WTC11 (cell line): ENCODE results near the gene ANKLE2. TPM values are rescaled to one million over a fixed set of nuclear protein-coding genes. Genes with fewer than 3 reads are reported as not detected.

ENCODE experiments used
- ATAC-seq: fragments of 200-7000 bp; cut with Tn5 transposase; 2 replicates; pipeline ENCODE4 v1.10.0; 2021; ENCODE audit warnings: mild to moderate bottlenecking, moderate library complexity
- CTCF ChIA-PET: fragments of 300-600 bp; sonication (Branson Sonifier 250); formaldehyde crosslinking; loops from one replicate; lab custom pipeline; 2021; ENCODE audit warnings: antibody characterized with exemption; lab: Charles Lee
- POLR2A ChIA-PET: fragments of 350-600 bp; sonication (Branson Sonifier 250); formaldehyde crosslinking; loops from one replicate; lab custom pipeline; 2021; ENCODE audit warnings: antibody characterized with exemption; lab: Charles Lee
- DNase-seq: peaks from one replicate; pipeline ENCODE4 v3.0.0; 2021; ENCODE audit warnings: low spot score
- H3K27ac Mint-ChIP-seq: 2 replicates; pipeline ENCODE4 v1.8.0; 2021; ENCODE audit warnings: mixed read lengths
- H3K27me3 Mint-ChIP-seq: 2 replicates; pipeline ENCODE4 v1.8.0; 2021; ENCODE audit warnings: low read depth, mild to moderate bottlenecking, moderate library complexity, mixed read lengths
- H3K36me3 Mint-ChIP-seq: 2 replicates; pipeline ENCODE4 v1.8.0; 2021; ENCODE audit warnings: mixed read lengths
- H3K4me1 Mint-ChIP-seq: 2 replicates; pipeline ENCODE4 v1.8.0; 2022; ENCODE audit warnings: mixed read lengths
- H3K4me3 Mint-ChIP-seq: 2 replicates; pipeline ENCODE4 v1.8.0; 2021; ENCODE audit warnings: mild to moderate bottlenecking, moderate library complexity, mixed read lengths
- H3K9me3 Mint-ChIP-seq: 2 replicates; pipeline ENCODE4 v1.8.0; 2021; ENCODE audit warnings: mixed read lengths
- ATF2 ChIP-seq: sonication (generic); formaldehyde crosslinking; IDR thresholded peaks from 2 replicates; pipeline ENCODE4 v1.8.1; 2022; ENCODE audit warnings: low read depth, missing genetic modification reagents, borderline replicate concordance
- CBFB ChIP-seq: sonication (generic); formaldehyde crosslinking; IDR thresholded peaks from 2 replicates; pipeline ENCODE4 v1.8.1; 2022; ENCODE audit warnings: mild to moderate bottlenecking, low read depth, missing genetic modification reagents
- CREB1 ChIP-seq: sonication (generic); formaldehyde crosslinking; IDR thresholded peaks from 2 replicates; pipeline ENCODE4 v1.8.0; 2023; ENCODE audit warnings: mild to moderate bottlenecking, missing genetic modification reagents
- E2F1 ChIP-seq: sonication (generic); formaldehyde crosslinking; IDR thresholded peaks from 2 replicates; pipeline ENCODE4 v1.8.0; 2022; ENCODE audit warnings: mild to moderate bottlenecking, missing genetic modification reagents
- EMX1 ChIP-seq: fragments of 250-450 bp; sonication (Bioruptor Pico); IDR thresholded peaks from 2 replicates; pipeline ENCODE4 v1.8.0; 2021; ENCODE audit warnings: mild to moderate bottlenecking
- HMGA2 ChIP-seq: fragments of 250-450 bp; sonication (Bioruptor Pico); IDR thresholded peaks from 2 replicates; pipeline ENCODE4 v1.4.0; 2021; ENCODE audit warnings: mild to moderate bottlenecking, moderate library complexity
- KAT7 ChIP-seq: sonication (generic); formaldehyde crosslinking; IDR thresholded peaks from 2 replicates; pipeline ENCODE4 v1.8.1; 2023; ENCODE audit warnings: missing genetic modification reagents, mild to moderate bottlenecking, borderline replicate concordance
- MYBL2 ChIP-seq: sonication (generic); formaldehyde crosslinking; IDR thresholded peaks from 2 replicates; pipeline ENCODE4 v1.8.1; 2023; ENCODE audit warnings: mild to moderate bottlenecking, moderate library complexity, missing genetic modification reagents
- NFATC4 ChIP-seq: fragments of 250-450 bp; sonication (Bioruptor Pico); IDR thresholded peaks from 2 replicates; pipeline ENCODE4 v1.9.0; 2021; ENCODE audit warnings: mild to moderate bottlenecking
- NFYB ChIP-seq: sonication (generic); formaldehyde crosslinking; conservative IDR thresholded peaks from 2 replicates; pipeline ENCODE4 v1.8.0; 2022; ENCODE audit warnings: low read depth, missing genetic modification reagents
- NR1H2 ChIP-seq: sonication (generic); formaldehyde crosslinking; IDR thresholded peaks from 2 replicates; pipeline ENCODE4 v1.9.0; 2021; ENCODE audit warnings: mild to moderate bottlenecking, moderate library complexity, missing genetic modification reagents
- NR3C1 ChIP-seq: sonication (generic); formaldehyde crosslinking; conservative IDR thresholded peaks from 2 replicates; pipeline ENCODE4 v1.8.1; 2023; ENCODE audit warnings: low read depth, mild to moderate bottlenecking, missing genetic modification reagents
- PREB ChIP-seq: sonication (generic); formaldehyde crosslinking; IDR thresholded peaks from 2 replicates; pipeline ENCODE4 v1.8.1; 2022; ENCODE audit warnings: mild to moderate bottlenecking, missing genetic modification reagents, moderate library complexity, borderline replicate concordance
- PRRX2 ChIP-seq: fragments of 250-450 bp; sonication (Bioruptor Pico); IDR thresholded peaks from 2 replicates; pipeline ENCODE4 v1.8.0; 2021; ENCODE audit warnings: mild to moderate bottlenecking
- TEAD1 ChIP-seq: sonication (generic); formaldehyde crosslinking; IDR thresholded peaks from 2 replicates; pipeline ENCODE4 v1.8.0; 2022; ENCODE audit warnings: mild to moderate bottlenecking, missing genetic modification reagents
- TP53 ChIP-seq: sonication (generic); formaldehyde crosslinking; IDR thresholded peaks from 2 replicates; pipeline ENCODE4 v1.8.1; 2023; ENCODE audit warnings: mild to moderate bottlenecking, missing genetic modification reagents
- USF2 ChIP-seq: sonication (generic); formaldehyde crosslinking; IDR thresholded peaks from 2 replicates; pipeline ENCODE4 v1.8.1; 2023; ENCODE audit warnings: mild to moderate bottlenecking, missing genetic modification reagents, moderate library complexity
- ZBTB21 ChIP-seq: sonication (generic); formaldehyde crosslinking; IDR thresholded peaks from 2 replicates; pipeline ENCODE4 v1.8.1; 2023; ENCODE audit warnings: mild to moderate bottlenecking, missing genetic modification reagents, borderline replicate concordance
- ZNF232 ChIP-seq: sonication (generic); formaldehyde crosslinking; IDR thresholded peaks from 2 replicates; pipeline ENCODE4 v1.8.0; 2022; ENCODE audit warnings: mild to moderate bottlenecking, missing genetic modification reagents
- ZNF317 ChIP-seq: sonication (generic); formaldehyde crosslinking; IDR thresholded peaks from 2 replicates; pipeline ENCODE4 v1.8.1; 2023; ENCODE audit warnings: low read depth, mild to moderate bottlenecking, moderate library complexity, missing genetic modification reagents, borderline replicate concordance
- ZNF423 ChIP-seq: fragments of 250-450 bp; sonication (Bioruptor Pico); IDR thresholded peaks from 2 replicates; pipeline ENCODE4 v2.1.2; 2022; ENCODE audit warnings: mild to moderate bottlenecking, moderate library complexity
- ZNF671 ChIP-seq: fragments of 250-450 bp; sonication (Bioruptor Pico); IDR thresholded peaks from 2 replicates; pipeline ENCODE4 v1.8.0; 2021; ENCODE audit warnings: mild to moderate bottlenecking
- total RNA-seq: library from RNA; stranded (reverse); gene quantifications from 3 replicates; pipeline ENCODE4 v1.2.3, GENCODE V29; 2021
- TF ChIP-seq, protein P1 (sequence below): sonication (generic); formaldehyde crosslinking; IDR thresholded peaks from 2 replicates; pipeline ENCODE4 v1.8.0; 2023; ENCODE audit warnings: missing genetic modification reagents, mild to moderate bottlenecking, borderline replicate concordance
- TF ChIP-seq, protein P2 (sequence below): fragments of 250-450 bp; sonication (Bioruptor Pico); conservative IDR thresholded peaks from 2 replicates; pipeline ENCODE4 v1.9.0; 2021; ENCODE audit warnings: mild to moderate bottlenecking

Gene ANKLE2
- total RNA-seq, 1 experiment from 2014 or later: 63.8 TPM

GRCh38 chr12:132702640-132703039 lies 59.0 kb downstream of the ANKLE2 start (continued):
- TF ChIP-seq PREB (CRISPR knock-in tag): no peak
- TF ChIP-seq, all 79 proteins: peak for 0

DNA sequence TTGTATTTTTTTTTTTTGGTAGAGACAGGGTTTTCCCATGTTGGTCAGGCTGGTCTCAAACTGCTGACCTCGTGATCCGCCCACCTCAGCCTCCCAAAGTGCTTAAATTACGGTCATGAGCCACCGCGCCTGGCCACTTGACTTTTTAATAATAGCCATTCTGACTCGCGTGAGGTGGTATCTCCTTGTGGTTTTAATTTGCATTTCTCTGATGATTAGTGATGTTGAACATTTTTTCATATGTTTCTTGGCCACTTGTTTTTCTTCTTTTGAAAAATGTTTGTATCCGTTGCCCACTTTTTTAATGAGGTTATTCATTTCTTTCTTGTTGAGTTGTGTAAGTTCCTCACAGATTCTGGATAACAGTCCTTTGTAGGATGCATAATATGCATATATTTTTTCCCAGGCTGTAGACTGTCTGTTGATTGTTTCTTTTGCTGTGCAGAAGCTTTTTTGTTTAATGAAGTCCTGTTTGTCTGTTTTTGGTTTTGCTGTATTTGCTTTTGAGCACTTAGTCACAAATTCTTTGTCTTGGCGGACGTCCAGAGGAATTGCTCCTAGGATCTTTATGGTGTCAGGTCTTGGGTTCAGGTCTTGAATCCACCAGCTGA lies 61.3 kb downstream of the ANKLE2 start:
- ChIA-PET CTCF (no interaction called here), POLR2A (no interaction called here)
- no peaks in the 10 kb centered on the region for H3K27me3 Mint-ChIP-seq
- no peak overlapping the region for H3K27ac Mint-ChIP-seq
- peaks cover 7% of the 10 kb centered on the region; the same call in 1 of the 2 replicates for H3K4me1 Mint-ChIP-seq
- no peaks in the 10 kb centered on the region for H3K9me3 Mint-ChIP-seq
- ATAC-seq: no peak
- H3K4me3 Mint-ChIP-seq: no peak overlapping the region
- TF ChIP-seq, protein P1, sequence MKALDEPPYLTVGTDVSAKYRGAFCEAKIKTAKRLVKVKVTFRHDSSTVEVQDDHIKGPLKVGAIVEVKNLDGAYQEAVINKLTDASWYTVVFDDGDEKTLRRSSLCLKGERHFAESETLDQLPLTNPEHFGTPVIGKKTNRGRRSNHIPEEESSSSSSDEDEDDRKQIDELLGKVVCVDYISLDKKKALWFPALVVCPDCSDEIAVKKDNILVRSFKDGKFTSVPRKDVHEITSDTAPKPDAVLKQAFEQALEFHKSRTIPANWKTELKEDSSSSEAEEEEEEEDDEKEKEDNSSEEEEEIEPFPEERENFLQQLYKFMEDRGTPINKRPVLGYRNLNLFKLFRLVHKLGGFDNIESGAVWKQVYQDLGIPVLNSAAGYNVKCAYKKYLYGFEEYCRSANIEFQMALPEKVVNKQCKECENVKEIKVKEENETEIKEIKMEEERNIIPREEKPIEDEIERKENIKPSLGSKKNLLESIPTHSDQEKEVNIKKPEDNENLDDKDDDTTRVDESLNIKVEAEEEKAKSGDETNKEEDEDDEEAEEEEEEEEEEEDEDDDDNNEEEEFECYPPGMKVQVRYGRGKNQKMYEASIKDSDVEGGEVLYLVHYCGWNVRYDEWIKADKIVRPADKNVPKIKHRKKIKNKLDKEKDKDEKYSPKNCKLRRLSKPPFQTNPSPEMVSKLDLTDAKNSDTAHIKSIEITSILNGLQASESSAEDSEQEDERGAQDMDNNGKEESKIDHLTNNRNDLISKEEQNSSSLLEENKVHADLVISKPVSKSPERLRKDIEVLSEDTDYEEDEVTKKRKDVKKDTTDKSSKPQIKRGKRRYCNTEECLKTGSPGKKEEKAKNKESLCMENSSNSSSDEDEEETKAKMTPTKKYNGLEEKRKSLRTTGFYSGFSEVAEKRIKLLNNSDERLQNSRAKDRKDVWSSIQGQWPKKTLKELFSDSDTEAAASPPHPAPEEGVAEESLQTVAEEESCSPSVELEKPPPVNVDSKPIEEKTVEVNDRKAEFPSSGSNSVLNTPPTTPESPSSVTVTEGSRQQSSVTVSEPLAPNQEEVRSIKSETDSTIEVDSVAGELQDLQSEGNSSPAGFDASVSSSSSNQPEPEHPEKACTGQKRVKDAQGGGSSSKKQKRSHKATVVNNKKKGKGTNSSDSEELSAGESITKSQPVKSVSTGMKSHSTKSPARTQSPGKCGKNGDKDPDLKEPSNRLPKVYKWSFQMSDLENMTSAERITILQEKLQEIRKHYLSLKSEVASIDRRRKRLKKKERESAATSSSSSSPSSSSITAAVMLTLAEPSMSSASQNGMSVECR (CRISPR knock-in tag): no peak
- TF ChIP-seq TEAD1 (CRISPR knock-in tag) (no peak), ZBTB21 (no peak), KAT7 (CRISPR knock-in tag) (no peak), E2F1 (CRISPR knock-in tag) (no peak), HMGA2 (CRISPR knock-in tag) (no peak), ATF2 (CRISPR knock-in tag) (no peak), CBFB (CRISPR knock-in tag) (no peak), ZNF423 (no peak), NFATC4 (no peak)
- DNase-seq: no peak
- H3K36me3 Mint-ChIP-seq: peaks cover 15% of the 10 kb centered on the region

DNA sequence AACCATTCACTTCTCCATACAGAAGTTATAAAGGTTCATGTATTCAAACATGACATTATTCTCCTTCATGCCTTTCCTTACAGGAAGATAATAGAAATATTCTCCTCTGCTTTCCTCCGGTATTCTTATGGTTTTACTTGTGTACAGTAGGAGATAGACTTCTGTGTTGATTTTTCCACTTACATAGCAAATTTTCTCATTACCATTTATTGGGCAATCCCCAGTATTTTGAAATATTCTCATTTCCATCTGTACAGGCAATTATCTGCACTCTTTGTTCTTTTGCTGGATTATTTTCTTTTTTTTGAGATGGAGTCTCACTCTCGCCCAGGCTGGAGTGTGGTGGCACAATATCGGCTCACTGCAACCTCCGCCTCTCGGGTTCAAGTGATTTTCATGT lies 63.3 kb downstream of the ANKLE2 start:
- no peak for DNase-seq
- Mint-ChIP-seq H3K9me3 (no peaks in the 10 kb centered on the region), H3K27ac (no peak overlapping the region), H3K36me3 (peaks cover 17% of the 10 kb centered on the region), H3K4me3 (no peak overlapping the region), H3K4me1 (peaks cover 1% of the 10 kb centered on the region; the same call in 1 of the 2 replicates), H3K27me3 (no peaks in the 10 kb centered on the region)
- POLR2A ChIA-PET: no interaction called here
- TF ChIP-seq NR3C1 (CRISPR knock-in tag): no peak
- no peak for TF ChIP-seq ZNF423
- no peak for TF ChIP-seq EMX1 (CRISPR knock-in tag)
- TF ChIP-seq ZNF232 (CRISPR knock-in tag): no peak
- no peak for TF ChIP-seq MYBL2 (CRISPR knock-in tag)
- TF ChIP-seq NR1H2: no peak
- TF ChIP-seq NFYB (CRISPR knock-in tag): no peak
- TF ChIP-seq ZNF317 (CRISPR knock-in tag): no peak
- no peak for TF ChIP-seq PRRX2 (CRISPR knock-in tag)
- TF ChIP-seq, protein P2, sequence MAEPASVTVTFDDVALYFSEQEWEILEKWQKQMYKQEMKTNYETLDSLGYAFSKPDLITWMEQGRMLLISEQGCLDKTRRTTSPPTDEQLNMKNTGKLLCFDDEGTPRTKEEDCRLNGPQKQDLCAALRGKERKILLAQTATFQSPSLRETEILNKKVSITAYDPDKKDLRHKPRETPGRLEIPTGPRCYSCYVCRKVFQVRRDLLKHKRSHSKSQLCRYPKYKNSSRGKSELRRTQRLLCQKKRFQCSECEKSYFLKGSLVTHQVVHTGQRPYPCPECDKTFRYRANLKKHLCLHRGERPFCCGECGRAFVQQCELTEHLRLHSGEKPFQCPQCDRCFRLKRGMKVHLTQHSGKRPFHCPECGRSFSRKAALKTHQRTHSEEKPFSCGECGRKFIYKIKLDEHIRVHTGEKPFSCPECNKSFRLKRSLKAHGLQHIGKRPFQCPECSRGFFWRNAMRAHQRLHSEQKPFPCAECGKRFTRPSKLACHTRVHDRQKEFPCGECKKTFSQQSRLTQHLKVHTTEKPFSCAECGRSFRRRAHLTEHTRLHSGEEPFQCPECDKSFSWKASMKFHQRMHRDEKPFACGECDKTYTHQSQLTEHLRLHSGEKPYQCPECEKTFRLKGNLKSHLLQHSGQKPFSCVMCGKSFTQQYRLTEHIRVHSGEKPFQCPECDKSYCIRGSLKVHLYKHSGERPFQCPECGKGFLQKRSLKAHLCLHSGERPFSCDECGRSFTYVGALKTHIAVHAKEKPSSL (CRISPR knock-in tag): no peak
- TF ChIP-seq USF2 (CRISPR knock-in tag): no peak
- TF ChIP-seq ZNF671 (CRISPR knock-in tag): no peak
- no peak for TF ChIP-seq NFATC4
- no peak for TF ChIP-seq CREB1 (CRISPR knock-in tag)
- TF ChIP-seq TP53 (CRISPR knock-in tag): no peak
- no peak for TF ChIP-seq CBFB (CRISPR knock-in tag)
- no peak for ATAC-seq
- CTCF ChIA-PET: no interaction called here
